H1 (cell line): ENCODE data around the gene LMNTD2. TPM values are rescaled to one million over a fixed set of nuclear protein-coding genes. Genes with fewer than 3 reads are reported as not detected.

ENCODE experiments used
- BCL11A ChIP-seq, 2 experiments: IDR thresholded peaks; one replicate each; pipeline ENCODE4 v1.6.1; 2011; ENCODE audit warnings: low read depth in 2 of 2, low read length in 2 of 2, mild to moderate bottlenecking in 2 of 2
- polyA plus RNA-seq, 7 experiments: library from polyadenylated mRNA; depleted of rRNA in 3 of 7; stranded (reverse) in 5 of 7; unstranded in 2 of 7; fragments of >200 nt in 5 of 7; fragments of 200-250 nt in 2 of 7; gene quantifications; 1 replicate in 5 of 7; 2 replicates in 1 of 7; 4 replicates in 1 of 7; pipeline versions ENCODE4 v1.2.1 to v1.2.3, GENCODE V29; 2011 to 2013; ENCODE audit warnings: missing spikeins in 2 of 7, mixed read lengths in 2 of 7
- total RNA-seq: library from RNA; stranded (reverse); fragmentation: NEBNext Ultra II Directional; extraction: Animal tissue kit (Norgen Biotek cat#: 25700); gene quantifications from 2 replicates; pipeline ENCODE4 v1.2.1, GENCODE V29; 2021

The LMNTD2 gene
- total and polyA plus RNA-seq, 2 of the 8 experiments (the other 6 are each of a cell fraction or from before 2014, with no cell fraction given), result 1.6 to 3.1 TPM

DNA sequence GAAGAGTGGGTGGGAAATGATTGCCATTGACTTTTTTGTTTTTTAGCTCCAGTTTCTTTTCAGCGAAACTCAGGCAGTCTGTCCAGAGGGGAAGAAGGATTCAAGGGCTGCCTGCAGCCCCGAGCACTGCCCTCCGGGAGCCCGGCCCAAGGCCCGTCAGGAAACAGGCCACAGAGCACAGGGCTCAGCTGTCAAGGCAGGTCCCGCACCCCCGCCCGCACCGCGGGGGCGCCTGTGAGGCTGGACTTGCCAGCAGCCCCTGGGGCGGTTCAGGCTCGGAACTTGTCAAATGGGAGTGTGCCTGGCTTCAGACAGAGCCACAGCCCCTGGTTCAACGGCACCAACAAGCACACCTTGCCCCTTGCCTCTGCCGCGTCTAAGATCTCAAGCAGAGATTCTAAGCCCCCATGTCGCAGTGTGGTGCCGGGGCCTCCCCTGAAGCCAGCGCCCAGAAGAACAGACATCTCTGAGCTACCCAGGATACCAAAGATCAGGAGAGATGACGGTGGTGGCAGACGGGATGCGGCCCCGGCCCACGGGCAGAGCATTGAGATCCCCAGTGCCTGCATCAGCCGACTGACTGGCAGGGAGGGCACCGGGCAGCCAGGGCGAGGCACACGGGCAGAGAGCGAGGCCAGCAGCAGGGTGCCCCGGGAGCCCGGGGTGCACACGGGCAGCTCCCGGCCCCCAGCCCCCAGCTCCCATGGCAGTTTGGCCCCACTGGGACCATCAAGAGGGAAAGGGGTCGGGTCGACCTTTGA, 46.7 kb upstream of the LMNTD2 start (continued):
- TF ChIP-seq BCL11A (IDR thresholded peaks at IDR 0.05; ENCODE audit: low read depth in 2 of 2, low read length in 2 of 2), result no peak
- TF ChIP-seq, all 59 proteins: peak for 0
